Skin of body (tissue), 2 donors: Measurements from ENCODE around the gene ZBED1. TPM values are rescaled to one million over a fixed set of nuclear protein-coding genes. Genes with fewer than 3 reads are reported as not detected.
"Not testable (repeated sequence)": the region's sequence is repeated elsewhere in the genome, so short reads cannot be mapped to it uniquely, and the experiment has no call there.

Source experiments
- DNase-seq: peaks from one replicate; lab custom pipeline; 2025; lab: John Stamatoyannopoulos, UW
- total RNA-seq: library from RNA; depleted of rRNA; stranded (reverse); fragments of >200 nt; gene quantifications from one replicate; pipeline ENCODE4 v1.2.3, GENCODE V29; 2014

Gene ZBED1
- total RNA-seq, 1 donor from 2014 or later: 25.1 TPM

DNA sequence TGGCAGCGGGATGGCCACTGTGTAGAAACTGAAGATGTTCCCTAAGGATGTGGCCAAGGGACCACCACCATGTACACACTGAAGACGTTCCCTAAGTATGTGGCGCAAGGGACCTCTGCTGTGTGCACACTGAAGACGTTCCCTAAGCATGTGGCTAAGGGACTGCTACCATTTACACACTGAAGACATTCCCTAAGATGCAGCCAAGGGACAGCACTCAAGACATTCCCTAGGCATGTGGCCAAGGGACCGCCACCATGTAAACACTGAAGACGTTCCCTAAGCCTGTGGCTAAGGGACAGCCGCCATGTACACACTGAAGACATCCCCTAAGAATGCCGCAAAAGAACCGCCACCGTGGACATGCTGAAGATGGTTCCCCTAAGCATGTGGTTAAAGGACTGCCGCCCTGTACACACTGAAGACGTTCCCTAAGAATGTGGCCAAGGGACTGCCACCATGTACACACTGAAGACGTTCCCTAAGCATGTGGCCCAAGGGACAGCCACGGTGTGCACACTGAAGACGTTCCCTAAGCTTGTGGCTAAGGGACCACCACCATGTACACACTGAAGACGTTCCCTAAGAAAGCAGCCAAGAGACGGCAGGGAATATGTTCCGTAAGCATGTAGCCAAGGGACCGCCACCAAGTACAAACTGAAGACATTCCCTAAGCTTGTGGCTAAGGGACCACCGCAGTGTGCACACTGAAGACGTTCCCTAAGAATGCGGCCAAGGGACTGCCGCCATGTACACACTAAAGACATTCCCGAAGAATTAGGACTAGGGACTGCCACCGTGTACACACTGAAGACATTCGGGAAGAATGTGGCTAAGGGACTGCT is 43.3 kb downstream of the ZBED1 start:
- DNase-seq: no peak

- not testable (repeated sequence) for DNase-seq
These were observed 44.7 kb downstream of the ZBED1 start for GRCh38 chrX:2456091-2456490.

GRCh38 chrX:2454620-2455019 is 46.2 kb downstream of the ZBED1 start:
- DNase-seq: not testable (repeated sequence)

DNA sequence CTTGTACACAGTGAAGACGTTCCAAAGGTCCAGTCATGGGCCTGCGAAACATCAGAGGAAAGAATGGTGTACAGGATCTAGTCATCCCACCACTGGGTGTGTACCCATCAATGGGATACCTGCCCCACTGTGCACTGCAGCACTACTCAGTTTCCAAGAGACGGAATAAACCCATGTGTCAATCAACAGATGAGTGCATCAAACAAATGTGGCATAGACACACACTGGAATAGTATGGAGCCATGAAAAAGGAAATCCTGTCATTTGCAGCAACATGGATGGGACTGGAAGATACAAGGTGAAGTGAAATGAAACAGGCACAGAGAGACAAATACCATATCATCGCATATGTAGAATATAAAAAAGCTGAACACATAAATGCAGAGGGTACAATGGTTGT is 48.0 kb downstream of the ZBED1 start:
- no peak for DNase-seq

- no peak for DNase-seq
These were observed 48.4 kb downstream of the ZBED1 start for GRCh38 chrX:2452317-2452784.

DNA sequence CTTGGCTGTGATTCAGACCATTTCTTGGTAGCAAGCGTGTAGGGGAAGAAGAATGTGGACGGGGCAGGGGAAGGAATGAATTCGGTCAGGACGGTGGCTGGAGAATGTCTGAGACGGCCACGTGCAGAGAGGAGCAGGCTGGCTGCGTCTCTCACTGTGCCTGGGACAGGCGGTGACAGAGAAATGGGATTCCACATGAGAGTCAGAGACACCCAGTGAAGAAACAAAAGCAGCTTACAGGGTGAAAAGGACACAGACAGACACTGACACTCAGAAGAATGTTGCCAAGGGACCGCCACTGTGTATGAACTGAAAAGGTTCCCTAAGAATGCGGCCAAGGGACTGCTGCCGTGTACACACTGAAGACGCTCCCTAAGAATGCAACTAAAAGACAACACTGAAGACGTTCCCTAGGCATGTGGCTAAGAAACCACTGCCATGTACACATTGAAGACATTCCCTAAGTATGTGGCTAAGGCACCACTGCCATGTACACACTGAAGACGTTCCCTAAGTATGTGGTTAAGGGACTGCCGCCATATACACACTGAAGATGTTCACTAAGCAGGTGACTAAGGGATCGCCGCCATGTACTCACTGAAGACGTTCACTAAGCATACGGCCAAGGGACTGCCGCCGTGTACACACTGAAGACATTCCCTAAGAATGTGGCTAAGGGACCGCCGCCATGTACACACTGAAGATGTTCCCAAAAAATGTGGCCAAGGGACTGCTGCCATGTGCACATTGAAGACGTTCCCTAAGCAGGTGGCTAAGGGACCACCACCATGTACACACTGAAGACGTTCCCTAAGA is 49.1 kb downstream of the ZBED1 start:
- DNase-seq: no peak

DNA sequence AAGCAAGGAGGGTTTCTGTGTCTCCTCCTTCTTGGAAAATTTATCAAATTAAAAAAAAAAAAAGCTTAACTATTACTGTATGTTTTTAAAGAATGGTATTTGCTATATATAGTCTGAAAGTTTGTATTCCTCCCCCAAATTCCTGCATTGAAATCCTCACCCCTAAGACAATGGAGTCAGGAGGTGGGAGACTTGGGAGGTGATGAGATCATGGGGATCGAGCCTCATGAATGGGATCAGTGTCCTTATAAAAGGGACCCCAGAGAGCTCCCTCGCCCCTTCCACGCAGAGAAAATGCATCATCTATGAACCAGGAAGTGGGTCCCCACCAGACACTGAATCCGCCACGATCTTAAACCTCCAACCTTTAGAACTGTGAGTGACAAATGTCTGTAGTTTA is 50.1 kb downstream of the ZBED1 start:
- DNase-seq: no peak

DNA sequence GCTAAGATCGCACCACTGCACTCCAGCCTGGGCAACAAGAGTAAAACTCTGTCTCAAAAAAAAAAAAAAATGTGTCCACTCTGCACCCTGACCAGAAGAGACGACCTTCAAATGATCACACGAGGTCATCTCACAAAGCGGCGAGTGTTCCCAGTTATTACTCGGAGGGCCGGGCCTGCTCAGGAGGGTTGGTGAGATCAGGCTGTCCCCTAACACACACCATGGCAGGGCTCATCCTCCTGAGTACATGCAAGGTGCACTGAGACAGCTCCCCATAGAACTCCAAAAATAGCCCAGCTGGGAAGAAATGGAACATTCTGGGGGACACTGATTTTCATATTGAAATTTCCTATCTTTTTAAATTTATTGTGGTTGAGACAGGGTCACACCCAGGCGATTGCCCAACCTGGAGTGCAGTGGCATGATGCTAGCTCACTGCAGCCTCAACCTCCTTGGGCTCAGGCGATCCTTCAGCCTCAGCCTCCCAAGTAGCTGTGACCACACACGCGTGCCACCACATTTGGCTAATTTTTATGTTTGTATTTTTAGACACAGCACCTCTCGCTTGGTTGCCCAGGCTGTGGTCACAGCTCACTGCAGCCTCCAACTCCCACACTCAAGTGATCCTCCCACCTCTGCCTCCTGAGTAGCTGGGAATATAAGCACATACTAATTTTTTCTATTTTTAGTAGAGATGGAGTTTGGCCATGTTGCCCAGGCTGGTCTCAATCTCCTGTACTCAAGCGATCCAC is 51.5 kb downstream of the ZBED1 start:
- no peak for DNase-seq

- no peak for DNase-seq
These were observed 53.3 kb downstream of the ZBED1 start for GRCh38 chrX:2447484-2447883.

- no peak for DNase-seq
These were observed 54.0 kb downstream of the ZBED1 start for GRCh38 chrX:2446815-2447214.

DNA sequence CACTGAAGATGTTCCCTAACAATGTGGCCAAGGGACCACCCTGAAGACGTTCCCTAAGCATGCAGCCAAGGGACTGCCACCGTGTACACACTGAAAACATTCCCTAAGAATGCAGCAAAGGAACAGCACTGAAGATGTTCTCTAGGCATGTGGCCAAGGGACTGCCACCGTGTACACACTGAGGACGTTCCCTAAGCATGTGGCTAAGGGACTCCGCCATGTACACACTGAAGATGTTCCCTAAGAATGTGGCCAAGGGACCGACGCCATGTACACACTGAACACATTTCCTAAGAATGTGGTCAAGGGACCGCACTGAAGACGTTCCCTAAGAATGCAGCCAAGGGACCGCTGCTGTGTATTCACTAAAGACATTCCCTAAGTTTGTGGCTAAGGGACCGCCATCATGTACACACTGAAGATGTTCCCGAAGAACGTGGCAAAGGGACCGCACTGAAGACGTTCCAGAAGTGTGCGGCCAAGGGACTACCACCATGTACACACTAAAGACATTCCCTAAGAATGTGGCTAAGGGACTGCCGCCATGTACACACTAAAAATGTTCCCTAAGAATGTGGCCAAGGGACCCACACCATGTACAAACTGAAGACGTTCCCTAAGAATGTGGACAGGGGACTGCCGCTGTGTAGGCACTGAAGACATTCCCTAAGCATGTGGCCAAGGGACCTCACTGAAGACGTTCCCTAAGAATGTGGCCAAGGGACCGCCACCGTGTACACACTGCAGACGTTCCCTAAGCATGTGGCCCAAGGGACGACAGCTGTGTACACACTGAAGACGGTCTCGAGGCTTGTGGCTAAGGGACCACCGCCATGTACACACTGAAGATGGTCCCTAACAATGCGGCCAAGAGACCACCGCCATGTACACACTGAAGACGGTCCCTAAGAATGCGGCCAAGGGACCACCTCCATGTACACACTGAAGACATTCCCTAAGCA is 54.8 kb downstream of the ZBED1 start:
- no peak for DNase-seq

DNA sequence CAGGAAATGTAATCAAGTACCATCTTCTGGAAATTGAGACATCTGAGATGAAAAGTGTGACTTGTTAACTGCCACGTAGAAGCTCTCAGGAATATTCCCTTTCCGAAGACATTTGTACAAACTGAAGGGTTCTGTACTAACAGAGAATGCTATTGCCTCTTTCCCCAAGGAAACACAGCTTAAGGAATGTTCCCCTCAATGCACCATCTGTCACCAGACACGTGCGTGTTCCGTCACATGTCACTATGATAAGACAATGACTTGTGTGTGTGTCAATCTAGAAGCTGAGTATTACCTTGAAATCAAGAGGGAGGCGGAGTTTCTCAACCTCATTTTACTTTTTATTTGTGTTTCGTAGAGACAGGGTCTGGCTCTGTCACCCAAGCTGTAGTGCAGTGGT is 58.1 kb downstream of the ZBED1 start:
- DNase-seq: no peak

DNA sequence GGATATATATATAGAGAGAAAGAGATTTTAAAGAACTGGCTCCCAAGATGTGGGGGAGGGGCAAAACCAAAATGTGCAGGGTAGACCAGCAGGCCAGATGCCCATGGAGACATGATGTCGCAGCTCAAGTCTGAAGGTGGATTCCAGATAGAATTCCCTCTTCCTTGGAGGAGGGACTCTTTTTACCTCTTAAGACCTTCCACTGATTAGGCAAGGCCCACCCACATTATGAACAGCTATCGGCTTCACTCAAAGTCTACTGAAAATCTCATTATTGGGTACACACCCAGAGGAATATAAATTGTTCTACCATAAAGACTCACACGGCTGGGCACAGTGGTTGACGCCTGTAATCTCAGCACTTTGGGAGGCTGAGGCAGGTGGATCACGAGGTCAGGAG is 59.3 kb downstream of the ZBED1 start:
- DNase-seq: no peak

DNA sequence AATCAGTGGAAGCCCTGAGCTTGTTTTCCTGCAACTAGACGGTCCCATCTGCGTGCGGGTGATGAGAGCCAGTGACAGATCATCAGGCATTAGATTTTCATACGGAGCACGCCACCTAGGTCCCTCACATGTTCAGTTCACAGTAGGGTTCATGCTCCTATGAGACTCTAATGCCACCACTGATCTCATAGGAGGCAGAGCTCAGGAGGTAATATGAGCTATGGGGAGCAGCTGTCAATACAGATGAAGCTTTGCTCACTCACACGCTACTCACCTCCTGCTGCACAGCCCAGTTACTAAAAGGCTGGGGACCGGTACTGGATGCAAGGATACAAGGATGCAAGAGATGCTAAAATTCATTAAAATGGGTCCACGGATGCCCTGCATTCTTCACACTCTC is 61.2 kb downstream of the ZBED1 start:
- DNase-seq: no peak

Other genes starting within 250 kb of the ZBED1 start
- gene DHRSX, start within 50 bp of the ZBED1 start, total RNA-seq: 16.1 TPM
- gene CD99, start 190.3 kb upstream of the ZBED1 start, total RNA-seq: 97.7 TPM